ENCODE data around the gene CCDC190.
"Not testable (repeated sequence)": the region's sequence is repeated elsewhere in the genome, so short reads cannot be mapped to it uniquely, and the experiment has no call there.

The CCDC190 gene

DNA sequence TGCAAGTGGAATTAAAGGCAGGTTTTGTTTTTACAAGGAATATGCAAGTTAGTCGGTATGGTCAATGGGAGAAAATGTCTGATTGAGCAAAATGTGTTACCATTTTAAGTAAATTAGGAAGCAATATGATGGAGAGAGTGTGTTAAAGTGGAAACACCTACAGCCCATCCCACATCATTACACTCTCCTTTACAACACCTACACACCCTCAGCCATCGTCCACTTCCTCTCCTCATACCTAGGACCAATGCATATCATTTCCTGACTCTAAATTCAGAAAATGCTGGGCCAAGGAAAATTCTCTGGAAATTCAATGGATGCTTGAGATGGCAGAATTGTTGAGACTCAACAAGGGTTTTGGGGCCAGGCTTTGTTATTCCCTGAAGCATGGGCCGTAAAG, 16.4 kb upstream of the CCDC190 start:
- no peak for DNase-seq

DNA sequence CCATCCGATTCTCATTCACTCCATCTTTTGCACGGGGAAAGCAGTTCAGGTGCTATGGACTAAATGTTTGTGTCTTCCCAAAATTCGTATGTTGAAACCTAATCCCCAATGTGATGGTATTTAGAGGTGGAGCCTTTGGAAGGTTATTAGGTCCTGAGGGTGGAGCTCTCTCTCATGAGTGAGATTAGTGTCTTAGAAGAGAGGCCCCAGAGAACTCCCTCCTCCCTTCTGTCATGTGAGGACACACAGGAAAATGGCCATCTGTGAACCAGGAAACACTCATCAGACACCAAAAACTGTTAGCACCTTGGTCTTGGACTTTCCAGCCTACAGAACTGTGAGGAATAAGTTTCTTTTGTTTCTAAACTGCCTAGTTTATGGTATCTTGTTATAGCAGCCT, 15.8 kb upstream of the CCDC190 start:
- peak; percentile 26 for DNase-seq

DNA sequence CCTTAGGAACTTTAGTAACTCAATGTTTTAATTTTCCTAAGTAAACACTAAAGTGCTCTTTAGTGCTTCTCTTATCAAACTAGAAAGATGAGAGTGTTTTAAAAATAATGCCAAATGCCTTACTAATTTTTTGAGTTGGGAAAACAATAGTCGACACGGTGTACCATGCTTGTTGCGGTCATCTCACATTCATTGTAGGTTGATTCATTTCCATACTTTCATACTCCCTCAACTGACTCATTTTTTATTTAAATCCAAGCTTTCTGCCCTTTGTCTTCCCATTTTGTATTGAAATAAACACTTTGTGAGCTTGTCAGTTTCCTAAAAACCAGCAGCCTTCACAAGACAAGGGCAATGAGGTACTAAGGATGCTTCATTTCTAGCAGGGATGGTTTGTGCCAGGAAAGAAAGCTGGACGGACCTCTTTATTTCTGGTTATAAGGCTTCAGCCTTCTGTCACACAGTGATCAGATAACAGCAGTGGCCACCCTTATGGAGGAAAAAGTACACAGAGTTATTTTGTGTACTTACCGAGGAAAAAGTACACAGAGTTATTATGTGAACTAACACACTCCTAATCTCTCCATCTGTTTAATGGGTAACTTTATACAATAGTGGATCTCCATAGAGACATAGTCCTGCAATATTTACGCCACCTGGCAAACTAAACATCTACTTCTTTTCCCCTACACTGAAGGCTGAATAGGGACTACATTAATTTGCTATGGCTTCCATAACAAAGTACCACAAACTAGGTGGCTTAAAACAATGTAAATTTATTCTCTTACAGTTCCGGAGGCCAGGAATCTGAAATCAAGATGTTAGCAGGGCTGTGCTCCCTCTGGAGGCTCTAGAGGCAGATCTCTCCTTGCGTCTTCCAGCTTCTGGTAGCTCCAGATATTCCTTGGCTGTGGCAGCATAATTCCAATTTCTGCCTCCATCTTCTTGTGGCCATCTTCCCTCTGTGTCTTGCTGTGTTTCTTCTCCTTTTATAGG, 13.0 kb upstream of the CCDC190 start:
- peak; percentile 94 for DNase-seq

- DNase-seq = peak; percentile 82
These were observed 12.0 kb upstream of the CCDC190 start for GRCh38 chr1:162872981-162873380.

DNA sequence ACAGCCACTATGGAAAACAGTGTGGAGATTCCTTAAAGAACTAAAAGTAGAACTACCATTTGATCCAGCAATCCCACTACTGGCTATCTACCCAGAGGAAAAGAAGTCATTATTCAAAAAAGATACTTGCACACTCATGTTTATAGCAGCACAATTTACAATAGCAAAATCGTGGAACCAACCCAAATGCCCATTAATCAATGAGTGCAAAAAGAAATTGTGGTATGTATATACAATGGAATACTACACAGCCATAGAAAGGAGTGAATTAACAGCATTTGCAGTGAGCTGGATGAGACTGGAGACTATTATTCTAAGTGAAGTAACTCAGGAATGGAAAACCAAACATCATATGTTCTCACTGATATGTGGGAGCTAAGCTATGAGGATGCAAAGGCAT, 10.4 kb upstream of the CCDC190 start:
- DNase-seq = not testable (repeated sequence)

- no peak for DNase-seq
These were observed 8.0 kb upstream of the CCDC190 start for GRCh38 chr1:162868972-162869371.

- DNase-seq = no peak
These were observed 650 bp upstream of the CCDC190 start for GRCh38 chr1:162861625-162862024.

DNA sequence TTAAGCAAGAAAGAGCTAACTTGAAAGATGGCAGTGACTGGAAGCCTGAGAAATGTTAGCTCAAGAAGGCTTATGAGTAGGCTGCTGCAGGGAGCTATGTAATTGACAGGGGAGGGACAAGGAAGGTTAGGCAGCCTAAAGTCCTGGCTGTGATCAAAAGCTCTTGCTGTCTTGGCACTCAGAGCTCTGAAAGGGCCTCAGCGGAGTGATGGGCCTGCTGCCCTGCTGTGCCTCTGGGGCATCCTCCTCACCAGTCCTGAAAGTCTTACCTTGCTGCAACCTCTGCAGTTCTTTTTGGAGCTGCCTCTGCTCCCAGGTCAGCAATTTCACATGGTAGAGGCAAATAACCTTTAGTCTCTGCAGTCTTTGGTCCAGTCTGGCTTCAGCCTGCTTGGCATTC, 1.8 kb downstream of the CCDC190 start:
- DNase-seq = no peak

GRCh38 chr1:162857850-162858249, 3.1 kb downstream of the CCDC190 start:
- DNase-seq = peak; percentile 82

- peak; percentile 99 for DNase-seq
These were observed 4.7 kb downstream of the CCDC190 start for GRCh38 chr1:162856260-162856659.

- DNase-seq = peak; percentile 91
These were observed 5.4 kb downstream of the CCDC190 start for GRCh38 chr1:162855461-162856150.

GRCh38 chr1:162854245-162854882, 6.6 kb downstream of the CCDC190 start:
- peak; percentile 90 for DNase-seq

- DNase-seq = no peak
These were observed 9.6 kb downstream of the CCDC190 start for GRCh38 chr1:162851341-162851740.

DNA sequence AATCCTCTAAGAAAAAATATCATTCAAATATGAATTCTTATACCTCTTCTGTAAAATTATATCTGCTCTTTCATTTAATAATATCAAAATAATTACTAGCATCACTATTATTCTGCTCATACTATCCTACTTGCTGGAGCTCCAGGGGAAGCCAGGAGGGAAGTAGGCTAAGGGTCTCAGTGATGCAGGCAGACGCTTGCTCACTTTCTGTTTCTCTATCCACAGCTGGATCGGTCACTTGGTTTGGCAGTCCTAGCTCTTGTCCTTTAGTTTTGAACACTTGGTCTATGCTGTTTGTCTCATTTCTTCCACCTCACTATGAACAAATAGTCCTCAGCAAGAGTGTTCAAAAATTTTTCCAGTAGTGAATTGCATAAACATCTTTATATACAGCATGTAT, 11.3 kb downstream of the CCDC190 start:
- no peak for DNase-seq

- peak; percentile 70 for DNase-seq
These were observed 13.0 kb downstream of the CCDC190 start for GRCh38 chr1:162847839-162848453.

DNA sequence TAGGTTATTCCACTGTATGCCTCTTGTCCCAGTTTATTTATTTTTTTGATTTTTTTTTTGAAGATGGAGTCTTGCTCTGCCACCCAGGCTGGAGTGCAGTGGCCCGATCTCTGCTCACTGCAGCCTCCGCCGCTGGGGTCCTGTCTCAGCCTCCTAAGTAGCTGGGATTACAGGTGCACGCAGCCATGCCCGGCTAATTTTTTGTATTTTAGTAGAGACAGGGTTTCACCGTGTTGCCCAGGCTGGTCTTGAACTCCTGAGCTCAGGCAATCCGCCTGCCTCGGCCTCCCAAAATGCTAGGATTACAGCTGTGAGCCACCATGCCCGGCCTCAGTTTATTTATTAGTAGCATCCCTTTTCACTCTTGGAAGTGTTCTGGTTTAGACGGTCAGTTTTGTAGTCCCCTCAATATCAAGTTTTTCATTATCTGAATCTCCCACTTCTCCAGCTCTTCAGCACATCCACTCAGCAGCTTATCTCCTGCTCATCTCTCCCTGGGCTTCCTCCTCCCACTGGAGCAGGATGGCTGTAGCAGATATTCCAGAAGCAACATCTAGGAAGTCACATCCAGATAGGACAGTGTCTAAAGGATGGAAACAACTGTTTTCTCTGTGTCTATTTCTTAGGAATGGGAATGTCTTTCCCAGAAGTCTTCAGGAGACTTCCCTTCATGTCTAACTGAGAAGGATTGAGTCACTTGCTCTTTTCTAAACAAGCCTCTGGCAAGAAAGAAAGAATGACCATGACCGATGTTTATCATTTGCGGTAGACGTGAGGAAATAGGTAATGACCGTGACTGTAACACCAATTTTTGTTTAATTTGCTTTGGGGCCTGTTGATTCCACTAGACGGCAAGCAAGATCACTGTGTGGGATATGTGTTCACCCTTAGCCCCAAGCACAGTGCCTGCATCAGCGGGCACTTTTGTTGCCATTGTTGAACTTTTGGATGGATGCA, 14.4 kb downstream of the CCDC190 start:
- DNase-seq = no peak

GRCh38 chr1:162844153-162844552, 16.8 kb downstream of the CCDC190 start:
- DNase-seq = no peak

- DNase-seq = no peak
These were observed 20.6 kb downstream of the CCDC190 start for GRCh38 chr1:162840250-162840839.

- DNase-seq = no peak
These were observed 22.1 kb downstream of the CCDC190 start for GRCh38 chr1:162838863-162839262.

GRCh38 chr1:162835157-162835899, 25.6 kb downstream of the CCDC190 start:
- DNase-seq = no peak
